Transverse colon (tissue), 4 donors: ENCODE results near the gene OBSCN.

Source experiments
- POLR2A ChIP-seq: fragments of 450-650 bp; IDR thresholded peaks from one replicate; pipeline ENCODE4 v1.6.1; 2016; ENCODE audit warnings: antibody characterized with exemption, mild to moderate bottlenecking, moderate library complexity
- POLR2AphosphoS5 ChIP-seq, 3 donors: sonication (generic); formaldehyde crosslinking; IDR thresholded peaks; one replicate each; pipeline ENCODE4 v1.6.1; 2016; ENCODE audit warnings: antibody characterized with exemption in 3 of 3
- TF ChIP-seq, protein P1 (sequence below), 5 experiments: fragments of 200-600 bp in 3 of 5; fragments of 450-650 bp in 2 of 5; sonication (generic) in 3 of 5; IDR thresholded peaks; 1 replicate in 2 of 5; 2 replicates in 3 of 5; pipeline ENCODE4 v1.5.1; 2016 to 2017; ENCODE audit warnings: antibody characterized with exemption in 5 of 5, inconsistent platforms in 3 of 5, mild to moderate bottlenecking in 2 of 5, moderate library complexity in 1 of 5

DNA sequence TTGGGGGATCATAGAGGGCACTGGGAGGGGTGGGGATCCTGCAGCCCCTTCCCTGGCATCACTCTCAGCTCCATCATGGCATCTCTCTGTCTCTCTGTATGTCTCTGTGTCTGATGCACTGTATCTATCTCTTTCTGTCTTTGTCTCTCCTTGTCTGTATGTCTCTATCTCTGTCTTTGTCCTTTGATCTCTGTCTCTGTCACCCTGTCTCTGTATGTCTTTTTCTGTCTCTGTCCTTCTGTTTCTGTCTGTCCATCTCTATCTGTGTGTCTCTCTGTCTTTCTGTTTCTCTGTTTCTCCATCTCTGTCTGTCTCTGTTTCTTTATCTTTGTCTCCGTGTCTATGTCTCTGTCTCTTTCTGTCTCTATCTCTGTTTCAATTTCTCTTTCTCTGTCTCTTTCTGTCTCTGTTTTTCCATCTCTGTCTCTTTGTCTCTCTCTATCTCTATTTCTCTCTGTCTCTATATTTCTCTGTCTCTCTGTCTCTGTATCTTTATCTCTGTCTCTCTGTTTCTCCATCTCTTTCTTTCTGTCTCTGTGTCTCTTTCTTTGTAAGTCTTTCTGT lies 142.4 kb downstream of the OBSCN start:
- TF ChIP-seq, protein P1, sequence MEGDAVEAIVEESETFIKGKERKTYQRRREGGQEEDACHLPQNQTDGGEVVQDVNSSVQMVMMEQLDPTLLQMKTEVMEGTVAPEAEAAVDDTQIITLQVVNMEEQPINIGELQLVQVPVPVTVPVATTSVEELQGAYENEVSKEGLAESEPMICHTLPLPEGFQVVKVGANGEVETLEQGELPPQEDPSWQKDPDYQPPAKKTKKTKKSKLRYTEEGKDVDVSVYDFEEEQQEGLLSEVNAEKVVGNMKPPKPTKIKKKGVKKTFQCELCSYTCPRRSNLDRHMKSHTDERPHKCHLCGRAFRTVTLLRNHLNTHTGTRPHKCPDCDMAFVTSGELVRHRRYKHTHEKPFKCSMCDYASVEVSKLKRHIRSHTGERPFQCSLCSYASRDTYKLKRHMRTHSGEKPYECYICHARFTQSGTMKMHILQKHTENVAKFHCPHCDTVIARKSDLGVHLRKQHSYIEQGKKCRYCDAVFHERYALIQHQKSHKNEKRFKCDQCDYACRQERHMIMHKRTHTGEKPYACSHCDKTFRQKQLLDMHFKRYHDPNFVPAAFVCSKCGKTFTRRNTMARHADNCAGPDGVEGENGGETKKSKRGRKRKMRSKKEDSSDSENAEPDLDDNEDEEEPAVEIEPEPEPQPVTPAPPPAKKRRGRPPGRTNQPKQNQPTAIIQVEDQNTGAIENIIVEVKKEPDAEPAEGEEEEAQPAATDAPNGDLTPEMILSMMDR (IDR thresholded peaks at IDR 0.05): no peak
- TF ChIP-seq POLR2A (no peak), POLR2AphosphoS5 (IDR thresholded peaks at IDR 0.05) (no peak)
